HG03521 (cell line): ENCODE results near the gene SGK1.

Experiments used
- ATAC-seq: cut with Tn5 transposase; IDR thresholded peaks from one replicate; pipeline ENCODE4 v1.9.1; 2021; ENCODE audit warnings: mild to moderate bottlenecking, moderate library complexity; ENCODE audit not compliant: unreplicated experiment

SGK1 gene

GRCh38 chr6:134173936-134174671, 143.8 kb downstream of the SGK1 start:
- ATAC-seq, result no peak

GRCh38 chr6:134173366-134173725, 144.6 kb downstream of the SGK1 start:
- no peak for ATAC-seq

- no peak for ATAC-seq
Observed at GRCh38 chr6:134172706-134173365, 145.1 kb downstream of the SGK1 start.

GRCh38 chr6:134172020-134172705, 145.7 kb downstream of the SGK1 start:
- ATAC-seq, result no peak

GRCh38 chr6:134171517-134171916, 146.4 kb downstream of the SGK1 start:
- no peak for ATAC-seq

- no peak for ATAC-seq
Observed at GRCh38 chr6:134170844-134171243, 147.1 kb downstream of the SGK1 start.

GRCh38 chr6:134169871-134170486, 147.9 kb downstream of the SGK1 start:
- ATAC-seq, result no peak

GRCh38 chr6:134168590-134169208, 149.2 kb downstream of the SGK1 start:
- ATAC-seq, result no peak

GRCh38 chr6:134166511-134167261, 151.2 kb downstream of the SGK1 start:
- no peak for ATAC-seq

- no peak for ATAC-seq
Observed at GRCh38 chr6:134165561-134166201, 152.2 kb downstream of the SGK1 start.

- ATAC-seq, result no peak
Observed at GRCh38 chr6:134164300-134164699, 153.6 kb downstream of the SGK1 start.

- ATAC-seq, result no peak
Observed at GRCh38 chr6:134162932-134163331, 155.0 kb downstream of the SGK1 start.

GRCh38 chr6:134161041-134161440, 156.9 kb downstream of the SGK1 start:
- ATAC-seq, result no peak

GRCh38 chr6:134152767-134153485, 165.0 kb downstream of the SGK1 start:
- ATAC-seq, result no peak

GRCh38 chr6:134148566-134148965, 169.3 kb downstream of the SGK1 start:
- no peak for ATAC-seq

- no peak for ATAC-seq
Observed at GRCh38 chr6:134147034-134147533, 170.8 kb downstream of the SGK1 start.

GRCh38 chr6:134146268-134147033, 171.5 kb downstream of the SGK1 start:
- no peak for ATAC-seq

- ATAC-seq, result no peak
Observed at GRCh38 chr6:134145786-134146185, 172.1 kb downstream of the SGK1 start.
